HG02588 (cell line): ENCODE data around the gene PRRX1.

ENCODE experiments used
- ATAC-seq: cut with Tn5 transposase; IDR thresholded peaks from one replicate; pipeline ENCODE4 v1.9.1; 2021; ENCODE audit warnings: mild to moderate bottlenecking, moderate library complexity; ENCODE audit not compliant: unreplicated experiment

PRRX1 gene

DNA sequence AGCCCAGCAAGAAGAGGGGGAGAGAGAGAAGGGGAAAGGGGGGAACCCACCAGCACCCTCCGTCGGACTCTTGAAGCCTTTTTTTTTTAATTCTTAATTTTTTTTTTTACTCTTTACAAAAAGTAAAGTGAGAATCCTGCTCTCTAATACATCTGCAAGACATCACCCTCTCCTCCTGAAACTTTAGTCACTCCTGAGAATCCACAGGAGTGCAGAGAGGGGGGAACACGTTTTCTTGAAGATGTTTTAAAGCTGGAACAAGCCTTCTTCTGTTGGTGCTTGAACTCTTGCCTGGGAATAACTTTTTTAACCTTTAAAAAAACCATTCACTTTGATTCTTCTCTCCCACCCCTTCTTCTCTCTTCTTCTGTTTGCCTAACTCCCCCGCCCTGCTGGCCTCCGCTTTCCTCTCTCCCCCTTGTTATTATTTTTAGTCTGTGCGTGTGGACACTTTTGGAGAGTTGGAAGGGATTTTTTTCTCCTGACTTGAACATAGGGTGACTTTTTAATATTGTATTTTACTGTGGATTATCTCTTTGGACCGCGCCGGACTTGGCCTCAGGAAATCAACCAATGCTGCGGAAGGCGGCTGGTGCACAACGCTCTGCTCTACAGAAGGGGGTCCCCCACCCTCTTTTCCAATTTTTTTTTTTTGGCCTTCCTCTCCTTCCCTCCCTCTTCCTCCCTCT lies 383 bp upstream of the PRRX1 start:
- ATAC-seq: no peak

GRCh38 chr1:170664828-170665612 lies 1.1 kb downstream of the PRRX1 start:
- ATAC-seq: no peak

GRCh38 chr1:170665629-170666028 lies 1.7 kb downstream of the PRRX1 start:
- ATAC-seq: no peak

DNA sequence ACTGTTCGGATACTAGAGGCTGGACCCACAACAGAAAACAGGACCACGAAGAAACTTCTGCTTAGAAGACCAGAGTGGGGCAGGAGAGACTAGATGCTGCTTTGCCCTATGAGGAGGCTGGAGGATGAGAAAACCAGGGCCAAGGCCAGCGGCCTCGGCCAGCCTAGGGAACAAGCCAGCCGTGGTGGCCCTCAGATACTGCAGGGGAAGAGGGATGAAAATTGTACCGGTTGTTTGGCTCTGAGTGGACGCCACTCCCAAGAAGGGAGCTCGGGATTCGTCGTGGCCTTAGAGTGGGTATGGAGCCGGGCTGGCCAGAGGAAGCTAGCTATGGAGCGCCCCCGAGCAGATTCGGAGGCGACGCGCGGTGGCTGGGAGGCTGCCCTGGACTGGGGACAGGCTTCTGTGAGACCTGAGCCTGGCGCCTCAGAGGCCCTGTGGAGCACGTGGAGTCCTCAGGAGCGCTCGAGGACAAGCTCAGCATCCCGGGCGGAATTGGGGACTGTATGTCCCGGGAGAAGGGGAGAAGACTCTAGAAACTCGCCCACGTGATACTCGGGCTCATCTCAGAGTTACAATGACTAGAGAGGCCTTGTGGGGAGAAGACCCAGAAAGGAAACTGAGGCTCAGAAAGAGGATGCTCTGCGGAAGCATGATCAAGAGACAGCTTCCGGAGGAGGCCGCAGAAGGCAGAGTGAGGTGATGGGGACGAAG lies 2.8 kb downstream of the PRRX1 start:
- no peak for ATAC-seq

GRCh38 chr1:170668209-170669106 lies 4.5 kb downstream of the PRRX1 start:
- no peak for ATAC-seq

GRCh38 chr1:170669107-170669445 lies 5.1 kb downstream of the PRRX1 start:
- no peak for ATAC-seq

GRCh38 chr1:170669586-170670530 lies 5.9 kb downstream of the PRRX1 start:
- no peak for ATAC-seq

- no peak for ATAC-seq
These were observed 7.1 kb downstream of the PRRX1 start for GRCh38 chr1:170670802-170671628.

DNA sequence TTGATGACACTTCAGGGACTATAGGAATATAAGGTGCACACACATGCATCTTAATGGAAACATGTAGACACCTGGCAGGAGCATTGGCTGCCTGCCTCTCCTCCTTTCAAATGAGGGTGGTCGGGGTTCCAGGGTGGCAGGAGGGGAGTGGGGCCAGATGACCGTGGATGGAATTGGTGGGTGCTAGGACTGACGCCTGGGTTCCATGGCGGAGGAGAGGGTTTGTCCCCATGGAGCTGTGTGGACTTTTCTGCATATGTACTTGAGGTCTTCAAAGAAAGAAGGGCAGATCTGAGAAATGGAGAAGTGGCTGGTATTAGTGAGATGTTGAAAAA lies 7.7 kb downstream of the PRRX1 start:
- ATAC-seq: no peak

DNA sequence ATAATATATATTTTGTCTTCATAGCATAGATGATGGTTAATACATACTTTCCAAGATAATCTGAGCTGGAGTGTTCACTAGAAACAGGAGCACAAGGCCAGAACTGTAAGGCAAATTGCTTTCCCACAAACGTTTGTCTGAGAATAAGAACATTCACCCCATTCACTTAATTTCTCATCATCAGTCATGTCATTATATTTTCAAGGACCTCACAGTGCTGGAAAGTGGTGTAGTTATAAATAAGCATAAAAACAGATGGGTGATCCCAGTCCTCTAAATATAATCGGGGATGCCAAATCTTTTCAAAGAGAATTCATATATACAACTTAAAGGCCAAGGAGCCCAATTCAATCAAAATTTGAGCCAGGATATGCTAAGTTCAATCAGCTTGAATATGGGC lies 8.4 kb downstream of the PRRX1 start:
- no peak for ATAC-seq

DNA sequence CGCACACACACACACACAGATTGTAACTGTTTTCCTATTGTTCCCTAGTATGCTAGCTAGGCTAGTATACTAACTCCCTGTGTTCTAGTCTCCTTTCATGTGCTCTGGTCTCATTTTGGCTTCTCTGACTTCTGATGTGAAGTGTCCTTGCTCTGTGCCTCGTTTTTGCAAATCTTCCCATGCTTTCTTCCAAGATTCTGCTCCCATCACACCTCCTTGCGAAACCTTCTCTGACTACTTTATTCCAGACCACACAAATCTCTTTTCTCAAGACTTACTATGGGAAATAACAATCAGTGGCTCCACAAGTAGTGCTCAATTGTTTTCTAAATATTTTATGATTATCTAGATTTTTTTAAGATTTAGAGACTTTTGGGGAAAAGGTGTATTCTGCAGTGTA lies 10.3 kb downstream of the PRRX1 start:
- no peak for ATAC-seq

GRCh38 chr1:170674986-170675385 lies 11.1 kb downstream of the PRRX1 start:
- ATAC-seq: no peak

- no peak for ATAC-seq
These were observed 11.9 kb downstream of the PRRX1 start for GRCh38 chr1:170675865-170676264.

- ATAC-seq: no peak
These were observed 12.7 kb downstream of the PRRX1 start for GRCh38 chr1:170676628-170677027.

GRCh38 chr1:170678027-170678600 lies 14.2 kb downstream of the PRRX1 start:
- no peak for ATAC-seq

DNA sequence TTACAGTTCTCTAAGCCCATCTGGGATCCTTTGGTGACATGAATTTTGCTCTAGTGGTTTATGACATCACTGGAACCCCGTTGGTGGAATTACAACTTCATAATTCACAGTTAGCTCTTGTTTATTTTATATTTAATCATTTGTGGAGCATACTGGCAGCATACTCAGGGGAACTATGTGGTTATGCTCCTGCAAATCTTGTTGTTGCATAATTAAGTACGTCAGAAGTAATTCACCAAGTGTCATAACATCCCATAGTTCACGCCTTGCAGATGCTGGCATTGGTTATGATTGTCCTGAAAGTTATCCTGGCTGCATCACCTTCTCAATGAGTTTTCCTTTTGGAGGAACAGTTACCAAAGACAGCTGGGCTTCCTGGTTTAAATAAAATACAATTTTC lies 16.5 kb downstream of the PRRX1 start:
- no peak for ATAC-seq

GRCh38 chr1:170682169-170682568 lies 18.2 kb downstream of the PRRX1 start:
- ATAC-seq: no peak

DNA sequence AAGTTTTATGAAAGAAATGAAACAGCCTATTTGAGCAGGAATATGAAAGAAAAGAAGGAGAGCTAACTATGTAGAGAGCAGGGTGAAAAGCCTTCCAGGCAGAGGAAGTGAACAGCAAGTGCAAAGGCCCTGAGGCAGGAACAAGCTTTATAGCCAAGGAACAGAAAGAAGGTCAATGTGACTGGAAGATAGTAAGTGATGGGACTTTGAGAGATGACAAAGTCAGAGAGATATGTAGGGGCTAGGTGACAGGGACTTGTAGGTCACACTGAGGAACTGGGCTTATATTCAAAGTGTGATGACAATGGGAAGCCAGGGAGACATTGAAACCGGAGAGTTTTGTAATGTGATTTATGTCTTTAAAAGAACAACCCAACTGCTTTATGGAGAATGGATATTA lies 18.9 kb downstream of the PRRX1 start:
- ATAC-seq: no peak

DNA sequence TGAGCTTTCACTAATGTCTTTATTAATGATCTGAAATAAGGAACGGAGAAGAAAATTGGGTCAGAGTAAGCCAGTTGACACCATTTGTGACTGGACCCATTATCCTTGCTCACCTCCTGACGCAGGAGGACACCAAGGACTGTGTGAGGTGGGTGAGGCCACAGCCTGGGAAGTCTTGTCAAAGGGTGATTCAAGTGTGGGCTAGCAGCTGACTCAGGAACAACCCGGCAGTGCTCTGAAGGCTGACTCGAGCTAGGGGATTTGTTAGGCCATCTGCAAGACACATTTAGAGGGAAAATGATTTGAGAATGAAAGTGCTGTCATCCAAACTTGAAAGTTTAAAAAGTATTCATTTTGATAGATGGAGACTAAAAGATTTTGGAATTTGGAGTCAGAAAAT lies 21.2 kb downstream of the PRRX1 start:
- no peak for ATAC-seq
